ENCODE data around the gene WASF2. TPM values are rescaled to one million over a fixed set of nuclear protein-coding genes. Genes with fewer than 3 reads are reported as not detected.

The WASF2 gene
- total RNA-seq, 1 experiment from 2014 or later: 20.7 TPM

DNA sequence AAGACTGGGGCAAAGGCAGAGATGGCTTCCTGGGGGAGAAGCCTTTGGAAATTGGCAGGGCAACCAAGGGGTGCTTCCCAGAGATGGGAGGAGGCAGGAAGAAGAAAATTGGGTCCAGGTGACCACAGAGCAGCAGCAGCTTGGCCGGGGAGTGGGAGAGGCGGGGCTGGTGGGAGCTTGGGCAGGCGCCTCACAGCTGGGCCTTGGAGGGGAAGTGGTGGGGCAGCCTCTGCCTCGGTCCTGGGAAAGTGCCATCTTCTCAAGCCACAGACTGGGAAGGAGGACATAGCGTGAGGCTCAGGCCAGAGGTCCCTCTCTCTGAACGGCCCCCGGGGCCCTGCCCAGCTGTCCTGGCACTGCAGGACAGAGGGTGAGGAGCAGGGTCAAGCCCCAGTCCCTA, 24.0 kb upstream of the WASF2 start:
- DNase-seq: no peak
- Histone ChIP-seq H3K79me2 (ENCODE audit: low read length) (no peaks in the 10 kb centered on the region), H3K9me3 (ENCODE audit: low read length) (no peaks in the 10 kb centered on the region), H3K9ac (ENCODE audit: low read length) (no peak overlapping the region), H3K27ac (ENCODE audit: low read length) (no peak overlapping the region), H3K4me3 (ENCODE audit: low read length) (no peak overlapping the region), H3K9me2 (replicated peaks; ENCODE audit: low read length) (no peaks in the 10 kb centered on the region), H3K27me3 (ENCODE audit: low read length) (no peaks in the 10 kb centered on the region), H3K36me3 (ENCODE audit: low read depth, low read length) (no peaks in the 10 kb centered on the region), H3K4me1 (ENCODE audit: insufficient read depth, low read length) (peaks cover 13% of the 10 kb centered on the region), H3K4me2 (ENCODE audit: low read length) (no peak overlapping the region), H3F3A (ENCODE audit: low read length, unreplicated experiment) (no peaks in the 10 kb centered on the region), H4K20me1 (ENCODE audit: low read length) (no peaks in the 10 kb centered on the region), H2AFZ (ENCODE audit: low read length) (no peak overlapping the region)
- ChIA-PET POLR2A (ENCODE audit: unreplicated experiment) (no interaction called here), CTCF (no interaction called here)
- intact Hi-C loops (cut with micrococcal nuclease): no loop called here
- no TSS peak for BruUV-seq (replicated peaks)
- ATAC-seq: no peak
- TF ChIP-seq EZH2phosphoT487 (IDR thresholded peaks at IDR 0.05; ENCODE audit: borderline replicate concordance, low read length) (no peak), EZH2 (IDR thresholded peaks at IDR 0.05; ENCODE audit: low read length, unreplicated experiment) (no peak)
- TF ChIP-seq, protein P1, sequence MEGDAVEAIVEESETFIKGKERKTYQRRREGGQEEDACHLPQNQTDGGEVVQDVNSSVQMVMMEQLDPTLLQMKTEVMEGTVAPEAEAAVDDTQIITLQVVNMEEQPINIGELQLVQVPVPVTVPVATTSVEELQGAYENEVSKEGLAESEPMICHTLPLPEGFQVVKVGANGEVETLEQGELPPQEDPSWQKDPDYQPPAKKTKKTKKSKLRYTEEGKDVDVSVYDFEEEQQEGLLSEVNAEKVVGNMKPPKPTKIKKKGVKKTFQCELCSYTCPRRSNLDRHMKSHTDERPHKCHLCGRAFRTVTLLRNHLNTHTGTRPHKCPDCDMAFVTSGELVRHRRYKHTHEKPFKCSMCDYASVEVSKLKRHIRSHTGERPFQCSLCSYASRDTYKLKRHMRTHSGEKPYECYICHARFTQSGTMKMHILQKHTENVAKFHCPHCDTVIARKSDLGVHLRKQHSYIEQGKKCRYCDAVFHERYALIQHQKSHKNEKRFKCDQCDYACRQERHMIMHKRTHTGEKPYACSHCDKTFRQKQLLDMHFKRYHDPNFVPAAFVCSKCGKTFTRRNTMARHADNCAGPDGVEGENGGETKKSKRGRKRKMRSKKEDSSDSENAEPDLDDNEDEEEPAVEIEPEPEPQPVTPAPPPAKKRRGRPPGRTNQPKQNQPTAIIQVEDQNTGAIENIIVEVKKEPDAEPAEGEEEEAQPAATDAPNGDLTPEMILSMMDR (conservative IDR thresholded peaks at IDR 0.05; ENCODE audit: low read depth, low read length): no peak

DNA sequence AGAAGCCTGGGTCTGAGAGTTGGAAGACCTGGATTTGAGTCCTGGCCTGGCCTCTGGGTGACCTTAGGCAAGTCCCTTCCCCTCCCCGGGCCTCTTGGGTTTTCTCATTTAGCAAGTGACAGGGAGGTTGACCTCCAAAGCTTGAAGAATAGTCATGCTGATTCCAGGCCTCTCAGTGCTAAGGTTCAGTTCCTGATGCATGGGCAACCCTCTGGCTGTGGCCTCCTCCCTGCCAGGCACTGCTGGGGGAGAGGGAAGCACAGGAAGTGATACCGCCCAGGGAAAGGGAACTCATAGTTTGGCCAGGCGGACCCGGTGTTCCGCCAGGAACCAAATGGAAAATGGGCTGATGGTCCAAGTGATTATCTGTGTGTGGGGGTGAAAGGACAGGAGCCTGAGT, 23.6 kb upstream of the WASF2 start:
- CTCF ChIA-PET: no interaction called here
- no TSS peak for BruUV-seq (replicated peaks)
- peaks cover 13% of the 10 kb centered on the region for H3K4me1 ChIP-seq (ENCODE audit: insufficient read depth, low read length)
- H3K27me3 ChIP-seq (ENCODE audit: low read length): no peaks in the 10 kb centered on the region
- H3K9me3 ChIP-seq (ENCODE audit: low read length): no peaks in the 10 kb centered on the region
- H3K4me3 ChIP-seq (ENCODE audit: low read length): no peak overlapping the region
- POLR2A ChIA-PET (ENCODE audit: unreplicated experiment): no interaction called here
- no peak for ATAC-seq
- DNase-seq: no peak
- no peak overlapping the region for H3K27ac ChIP-seq (ENCODE audit: low read length)
- no peaks in the 10 kb centered on the region for H3K36me3 ChIP-seq (ENCODE audit: low read depth, low read length)
- H3K9ac ChIP-seq (ENCODE audit: low read length): no peak overlapping the region
- H3K9me2 ChIP-seq (replicated peaks; ENCODE audit: low read length): no peaks in the 10 kb centered on the region
- TF ChIP-seq, protein P1 (conservative IDR thresholded peaks at IDR 0.05; ENCODE audit: low read depth, low read length): no peak
- TF ChIP-seq EZH2phosphoT487 (IDR thresholded peaks at IDR 0.05; ENCODE audit: borderline replicate concordance, low read length) (no peak), EZH2 (IDR thresholded peaks at IDR 0.05; ENCODE audit: low read length, unreplicated experiment) (no peak)
- no peaks in the 10 kb centered on the region for H3K79me2 ChIP-seq (ENCODE audit: low read length)
- H4K20me1 ChIP-seq (ENCODE audit: low read length): no peaks in the 10 kb centered on the region
- intact Hi-C loops (cut with micrococcal nuclease): no loop called here
- H3F3A ChIP-seq (ENCODE audit: low read length, unreplicated experiment): no peaks in the 10 kb centered on the region
- H3K4me2 ChIP-seq (ENCODE audit: low read length): no peak overlapping the region
- no peak overlapping the region for H2AFZ ChIP-seq (ENCODE audit: low read length)

DNA sequence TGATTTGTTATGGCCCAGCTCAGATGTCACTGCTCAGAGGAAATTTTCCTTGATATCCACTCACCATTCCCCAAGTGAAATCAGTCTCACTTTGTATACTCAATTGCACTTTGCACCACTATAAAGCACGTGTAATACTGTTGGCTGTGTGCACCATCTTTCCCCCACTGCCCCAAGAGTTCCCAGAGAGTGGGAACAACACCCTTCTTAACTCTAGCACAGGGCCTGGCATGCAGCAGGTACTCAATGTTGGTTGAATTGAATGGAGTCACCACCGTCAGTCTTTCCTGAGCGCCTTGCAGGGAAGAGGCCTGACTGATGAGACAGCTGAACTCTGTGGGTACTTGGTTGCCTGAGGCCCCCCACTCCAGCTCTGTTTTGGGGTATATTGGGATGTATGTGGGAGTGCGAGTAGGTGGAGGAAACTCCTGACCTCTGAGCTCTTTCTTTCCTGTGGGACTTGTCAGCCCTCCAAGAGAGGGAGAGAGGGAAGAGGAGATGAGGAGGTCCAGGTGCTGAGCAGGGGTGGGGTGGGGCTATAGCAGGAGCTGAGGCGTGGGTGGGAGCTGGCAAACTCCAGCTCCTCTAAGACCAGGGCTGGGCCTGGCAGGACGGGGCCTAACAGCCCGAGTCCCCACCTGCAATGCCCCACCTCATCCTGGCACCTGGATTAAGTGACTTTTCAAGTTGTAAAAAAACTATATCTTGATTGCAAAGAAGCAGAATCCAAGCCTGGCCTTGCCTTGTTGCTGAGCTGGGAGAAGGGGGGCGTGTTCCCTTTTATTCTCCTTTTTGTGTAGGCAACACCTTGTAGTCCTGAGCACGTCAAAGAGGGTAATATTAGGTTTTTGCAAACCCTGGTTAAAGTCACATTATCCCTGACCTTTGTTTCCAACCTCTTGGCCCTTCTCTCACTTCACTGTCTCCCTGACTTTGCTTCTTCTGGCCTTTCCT, 19.4 kb upstream of the WASF2 start:
- intact Hi-C loops (cut with micrococcal nuclease): no loop called here
- ATAC-seq: no peak

More for the DNA sequence above, 19.4 kb upstream of the WASF2 start:
- no peak for DNase-seq
- no peaks in the 10 kb centered on the region for H3K4me1 ChIP-seq (ENCODE audit: insufficient read depth, low read length)
- TF ChIP-seq, protein P1 (conservative IDR thresholded peaks at IDR 0.05; ENCODE audit: low read depth, low read length): no peak
- no peak for TF ChIP-seq EZH2phosphoT487 (IDR thresholded peaks at IDR 0.05; ENCODE audit: borderline replicate concordance, low read length)
- TF ChIP-seq EZH2 (IDR thresholded peaks at IDR 0.05; ENCODE audit: low read length, unreplicated experiment): no peak
- no peaks in the 10 kb centered on the region for H3K9me3 ChIP-seq (ENCODE audit: low read length)
- no peaks in the 10 kb centered on the region for H4K20me1 ChIP-seq (ENCODE audit: low read length)
- no peak overlapping the region for H3K27ac ChIP-seq (ENCODE audit: low read length)
- H3K9me2 ChIP-seq (replicated peaks; ENCODE audit: low read length): no peaks in the 10 kb centered on the region
- H3K9ac ChIP-seq (ENCODE audit: low read length): no peak overlapping the region
- ChIA-PET CTCF (no interaction called here), POLR2A (ENCODE audit: unreplicated experiment) (interaction anchor here (0.6 kb wide), 1 partner anchor 45 kb away, joined by 3 read pairs; no protein-coding TSS in a partner anchor)
- no peak overlapping the region for H3K4me3 ChIP-seq (ENCODE audit: low read length)
- H3K27me3 ChIP-seq (ENCODE audit: low read length): no peaks in the 10 kb centered on the region
- H2AFZ ChIP-seq (ENCODE audit: low read length): no peak overlapping the region
- BruUV-seq (replicated peaks): no TSS peak
- no peaks in the 10 kb centered on the region for H3K36me3 ChIP-seq (ENCODE audit: low read depth, low read length)
- no peaks in the 10 kb centered on the region for H3K79me2 ChIP-seq (ENCODE audit: low read length)
- H3F3A ChIP-seq (ENCODE audit: low read length, unreplicated experiment): no peaks in the 10 kb centered on the region
- H3K4me2 ChIP-seq (ENCODE audit: low read length): no peak overlapping the region

Measured in PC-3 (cell line).